Lower leg skin (tissue), 3 donors: Measurements from ENCODE around the gene BABAM2.

Experiments used
- CTCF ChIP-seq, 3 donors: fragments of 450-650 bp; IDR thresholded peaks; one replicate each; pipeline ENCODE4 v1.5.1; 2016; ENCODE audit warnings: antibody characterized with exemption in 3 of 3, mild to moderate bottlenecking in 3 of 3, moderate library complexity in 2 of 3
- POLR2A ChIP-seq, 2 donors: fragments of 450-650 bp; IDR thresholded peaks; one replicate each; pipeline ENCODE4 v1.6.1; 2016 to 2017; ENCODE audit warnings: antibody characterized with exemption in 2 of 2, mild to moderate bottlenecking in 1 of 2, moderate library complexity in 1 of 2

GRCh38 chr2:27843992-27844391, 46.5 kb upstream of the BABAM2 start:
- no peak for TF ChIP-seq POLR2A (IDR thresholded peaks at IDR 0.05)
- no peak for TF ChIP-seq CTCF (IDR thresholded peaks at IDR 0.05)
